ENCODE results near the gene RPL7L1.

The RPL7L1 gene

GRCh38 chr6:42848700-42849099, 30.7 kb upstream of the RPL7L1 start:
- no peak for TF ChIP-seq CTCF (IDR thresholded peaks at IDR 0.05)

GRCh38 chr6:42851599-42851998, 27.8 kb upstream of the RPL7L1 start:
- no peak for DNase-seq (ENCODE audit: low spot score)
- TF ChIP-seq CTCF (IDR thresholded peaks at IDR 0.05), result no peak

More at GRCh38 chr6:42848700-42849099, 30.7 kb upstream of the RPL7L1 start:
- H3K4me3 ChIP-seq, result no peak overlapping the region
- H3K27ac ChIP-seq, result no peak overlapping the region
- DNase-seq (ENCODE audit: low spot score), result no peak

GRCh38 chr6:42860036-42860435, 19.4 kb upstream of the RPL7L1 start:
- no peak overlapping the region for H3K4me3 ChIP-seq
- DNase-seq (ENCODE audit: low spot score), result no peak
- H3K27ac ChIP-seq, result no peak overlapping the region
- no peak for TF ChIP-seq CTCF (IDR thresholded peaks at IDR 0.05)

More at GRCh38 chr6:42851599-42851998, 27.8 kb upstream of the RPL7L1 start:
- no peak overlapping the region for H3K27ac ChIP-seq
- no peak overlapping the region for H3K4me3 ChIP-seq

- Histone ChIP-seq H3K4me3 (no peak overlapping the region), H3K27ac (no peak overlapping the region)
- no peak for DNase-seq (ENCODE audit: low spot score)
- TF ChIP-seq CTCF (IDR thresholded peaks at IDR 0.05), result no peak
Observed at GRCh38 chr6:42860481-42860880, 18.9 kb upstream of the RPL7L1 start.

GRCh38 chr6:42864602-42865001, 14.8 kb upstream of the RPL7L1 start:
- Histone ChIP-seq H3K27ac (peak overlapping the region; percentile 48 to 60), H3K4me3 (no peak overlapping the region)
- TF ChIP-seq CTCF (IDR thresholded peaks at IDR 0.05), result no peak
- DNase-seq (ENCODE audit: low spot score), result peak; percentile 81

GRCh38 chr6:42870145-42870936, 9.1 kb upstream of the RPL7L1 start:
- no peak overlapping the region for H3K4me3 ChIP-seq

More at GRCh38 chr6:42870145-42870936, 9.1 kb upstream of the RPL7L1 start:
- H3K27ac ChIP-seq, result no peak overlapping the region
- TF ChIP-seq CTCF (IDR thresholded peaks at IDR 0.05), result no peak
- no peak for DNase-seq (ENCODE audit: low spot score)
